ENCODE data around the gene EVI5. TPM values are rescaled to one million over a fixed set of nuclear protein-coding genes. Genes with fewer than 3 reads are reported as not detected.

Gene EVI5
- total RNA-seq, 1 experiment from 2014 or later: 33.9 TPM

GRCh38 chr1:92792340-92792782, 7.5 kb upstream of the EVI5 start:
- Mint-ChIP-seq H3K4me3 (ENCODE audit: low read depth, unreplicated experiment) (no peak overlapping the region), H3K4me1 (ENCODE audit: low read depth, unreplicated experiment) (peaks cover 9% of the 10 kb centered on the region), H3K27me3 (ENCODE audit: unreplicated experiment) (no peaks in the 10 kb centered on the region), H3K9me3 (ENCODE audit: low read depth, unreplicated experiment) (no peaks in the 10 kb centered on the region), H3K27ac (ENCODE audit: unreplicated experiment) (no peak overlapping the region), H3K36me3 (ENCODE audit: insufficient read depth, unreplicated experiment) (no peaks in the 10 kb centered on the region)
- TF ChIP-seq CTCF (IDR thresholded peaks at IDR 0.05; ENCODE audit: unreplicated experiment): no peak
- intact Hi-C loops (cut with micrococcal nuclease; ENCODE audit: unreplicated experiment): no loop called here
- no TSS peak for BruUV-seq (replicated peaks)
- CTCF ChIA-PET: interaction anchor here (0.7 to 2.5 kb wide), 2 partner anchors 12 to 82 kb away, joined by 3 to 6 read pairs; no protein-coding TSS in a partner anchor
- DNase-seq: no peak

DNA sequence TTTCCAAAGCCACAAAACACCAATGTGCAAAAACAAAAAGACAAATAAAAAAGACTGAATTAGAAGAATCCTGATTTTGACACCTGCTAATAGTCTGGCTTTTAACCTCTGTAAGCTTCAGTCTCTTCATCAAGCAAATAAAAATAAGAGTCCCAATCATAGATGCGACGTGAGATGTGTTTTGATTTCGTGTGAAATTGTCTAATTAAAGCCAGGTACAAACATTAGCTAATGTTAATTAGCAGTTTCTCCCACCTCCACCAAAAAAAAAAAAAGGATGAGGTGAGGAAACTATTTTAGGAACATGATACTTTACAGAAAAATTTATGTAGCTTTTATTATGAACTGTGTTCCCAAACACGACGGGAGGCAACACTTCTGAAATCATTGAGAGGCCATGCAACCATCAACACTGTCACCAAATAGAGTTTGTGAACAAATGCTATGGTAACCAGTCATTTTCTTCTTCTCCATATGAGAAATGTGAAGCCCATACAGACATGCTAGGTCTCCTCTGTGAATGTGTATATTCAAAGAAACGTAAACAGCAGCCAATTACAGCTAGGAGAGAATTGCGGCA, 6.7 kb upstream of the EVI5 start:
- BruUV-seq (replicated peaks): TSS peak; percentile 78
- Mint-ChIP-seq H3K9me3 (ENCODE audit: low read depth, unreplicated experiment) (no peaks in the 10 kb centered on the region), H3K4me1 (ENCODE audit: low read depth, unreplicated experiment) (peaks cover 16% of the 10 kb centered on the region), H3K27me3 (ENCODE audit: unreplicated experiment) (no peaks in the 10 kb centered on the region), H3K27ac (ENCODE audit: unreplicated experiment) (no peak overlapping the region), H3K36me3 (ENCODE audit: insufficient read depth, unreplicated experiment) (no peaks in the 10 kb centered on the region), H3K4me3 (ENCODE audit: low read depth, unreplicated experiment) (no peak overlapping the region)
- intact Hi-C loops (cut with micrococcal nuclease; ENCODE audit: unreplicated experiment): no loop called here
- CTCF ChIA-PET: interaction anchor here (2.5 kb wide), 1 partner anchor 13 kb away, joined by 6 read pairs; no protein-coding TSS in a partner anchor
- no peak for TF ChIP-seq CTCF (IDR thresholded peaks at IDR 0.05; ENCODE audit: unreplicated experiment)
- no peak for DNase-seq

DNA sequence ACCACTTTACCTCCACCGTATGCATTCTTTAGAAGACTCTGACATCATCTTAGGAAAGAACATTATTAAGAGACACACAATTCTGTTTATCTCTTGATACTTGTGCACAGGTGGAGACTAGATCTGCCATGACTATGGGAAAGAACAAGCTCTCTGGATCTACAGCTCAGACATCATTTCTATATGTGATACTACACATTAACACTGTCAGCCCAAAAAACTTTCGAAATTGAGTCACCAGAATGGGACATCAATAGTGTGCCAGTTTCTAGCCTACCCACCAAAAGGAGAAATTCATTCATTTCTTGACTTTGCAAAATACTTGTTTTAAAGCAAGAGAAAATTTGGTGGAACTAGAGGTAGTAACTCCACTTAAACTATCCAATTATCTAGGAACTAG, 6.0 kb upstream of the EVI5 start:
- no peak for TF ChIP-seq CTCF (IDR thresholded peaks at IDR 0.05; ENCODE audit: unreplicated experiment)
- no peak overlapping the region for H3K4me3 Mint-ChIP-seq (ENCODE audit: low read depth, unreplicated experiment)
- no peaks in the 10 kb centered on the region for H3K9me3 Mint-ChIP-seq (ENCODE audit: low read depth, unreplicated experiment)
- no peak for DNase-seq
- no TSS peak for BruUV-seq (replicated peaks)
- H3K27me3 Mint-ChIP-seq (ENCODE audit: unreplicated experiment): no peaks in the 10 kb centered on the region
- peaks cover 20% of the 10 kb centered on the region for H3K4me1 Mint-ChIP-seq (ENCODE audit: low read depth, unreplicated experiment)
- no peaks in the 10 kb centered on the region for H3K36me3 Mint-ChIP-seq (ENCODE audit: insufficient read depth, unreplicated experiment)
- CTCF ChIA-PET: interaction anchor here (0.7 to 2.5 kb wide), 4 partner anchors 13 to 963 kb away, joined by 3 to 6 read pairs (median 5); no protein-coding TSS in a partner anchor
- intact Hi-C loops (cut with micrococcal nuclease; ENCODE audit: unreplicated experiment): no loop called here
- no peak overlapping the region for H3K27ac Mint-ChIP-seq (ENCODE audit: unreplicated experiment)

DNA sequence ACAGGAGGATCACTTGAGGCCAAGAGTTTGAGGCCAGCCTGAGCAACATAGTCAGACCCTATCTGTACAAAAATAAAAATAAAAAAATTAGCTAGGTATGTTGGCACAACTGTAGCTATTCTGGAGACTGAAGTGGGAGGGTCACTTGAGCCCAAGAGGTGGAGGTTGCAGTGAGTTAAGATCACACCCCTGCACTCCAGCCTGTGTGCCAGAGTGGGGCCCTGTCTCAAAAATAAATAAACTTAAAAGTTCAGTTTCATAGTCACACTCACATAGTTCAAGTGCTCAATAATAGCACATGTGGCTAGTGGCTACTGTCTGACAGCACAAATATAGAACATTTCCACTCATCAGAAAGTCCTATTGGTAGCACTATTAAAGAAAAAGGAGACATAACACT, 5.2 kb upstream of the EVI5 start:
- no peak overlapping the region for H3K27ac Mint-ChIP-seq (ENCODE audit: unreplicated experiment)
- CTCF ChIA-PET: interaction anchor here (0.7 to 2.5 kb wide), 3 partner anchors 15 to 962 kb away, joined by 3 to 6 read pairs (median 4); no protein-coding TSS in a partner anchor
- no TSS peak for BruUV-seq (replicated peaks)
- H3K9me3 Mint-ChIP-seq (ENCODE audit: low read depth, unreplicated experiment): no peaks in the 10 kb centered on the region
- no peaks in the 10 kb centered on the region for H3K27me3 Mint-ChIP-seq (ENCODE audit: unreplicated experiment)
- TF ChIP-seq CTCF (IDR thresholded peaks at IDR 0.05; ENCODE audit: unreplicated experiment): no peak
- peaks cover 20% of the 10 kb centered on the region for H3K4me1 Mint-ChIP-seq (ENCODE audit: low read depth, unreplicated experiment)
- DNase-seq: no peak
- intact Hi-C loops (cut with micrococcal nuclease; ENCODE audit: unreplicated experiment): no loop called here
- peaks cover 5% of the 10 kb centered on the region for H3K36me3 Mint-ChIP-seq (ENCODE audit: insufficient read depth, unreplicated experiment)
- H3K4me3 Mint-ChIP-seq (ENCODE audit: low read depth, unreplicated experiment): no peak overlapping the region

Measured in Calu3 (cell line).